ENCODE data around the gene NTRK2.

The NTRK2 gene

GRCh38 chr9:84937581-84937980, 268.1 kb downstream of the NTRK2 start:
- ChIA-PET POLR2A (no interaction called here), CTCF (interaction anchor here (1.3 to 1.6 kb wide), 3 partner anchors 14 to 240 kb away, joined by 4 to 5 read pairs (median 4); no protein-coding TSS in a partner anchor)
- DNase-seq (ENCODE audit: extremely low spot score) = no peak
- no peak for TF ChIP-seq CTCF (IDR thresholded peaks at IDR 0.05; ENCODE audit: control extremely low read depth, extremely low read depth, low read depth, missing control alignments)

GRCh38 chr9:84939774-84940173, 270.2 kb downstream of the NTRK2 start:
- TF ChIP-seq CTCF (IDR thresholded peaks at IDR 0.05; ENCODE audit: control extremely low read depth, extremely low read depth, low read depth, missing control alignments) = no peak
- POLR2A ChIA-PET = no interaction called here
- DNase-seq (ENCODE audit: extremely low spot score) = no peak
- CTCF ChIA-PET = interaction anchor here (1.1 to 1.7 kb wide), 5 partner anchors 9 to 542 kb away, joined by 3 to 5 read pairs (median 4); no protein-coding TSS in a partner anchor

GRCh38 chr9:84940294-84940693, 270.8 kb downstream of the NTRK2 start:
- CTCF ChIA-PET = interaction anchor here (1.2 to 1.7 kb wide), 3 partner anchors 8 to 543 kb away, joined by 3 to 5 read pairs (median 4); no protein-coding TSS in a partner anchor
- POLR2A ChIA-PET = no interaction called here

GRCh38 chr9:84941792-84942191, 272.3 kb downstream of the NTRK2 start:
- CTCF ChIA-PET = interaction anchor here (1.4 kb wide), 1 partner anchor 11 kb away, joined by 4 read pairs; no protein-coding TSS in a partner anchor
- POLR2A ChIA-PET = no interaction called here

More at GRCh38 chr9:84940294-84940693, 270.8 kb downstream of the NTRK2 start:
- no peak for TF ChIP-seq CTCF (IDR thresholded peaks at IDR 0.05; ENCODE audit: control extremely low read depth, extremely low read depth, low read depth, missing control alignments)
- DNase-seq (ENCODE audit: extremely low spot score) = no peak

GRCh38 chr9:84943482-84944050, 274.0 kb downstream of the NTRK2 start:
- no peak for TF ChIP-seq CTCF (IDR thresholded peaks at IDR 0.05; ENCODE audit: control extremely low read depth, extremely low read depth, low read depth, missing control alignments)
- ChIA-PET POLR2A (no interaction called here), CTCF (interaction anchor here (1.0 kb wide), 1 partner anchor 11 kb away, joined by 4 read pairs; no protein-coding TSS in a partner anchor)
- DNase-seq (ENCODE audit: extremely low spot score) = no peak

More at GRCh38 chr9:84941792-84942191, 272.3 kb downstream of the NTRK2 start:
- no peak for TF ChIP-seq CTCF (IDR thresholded peaks at IDR 0.05; ENCODE audit: control extremely low read depth, extremely low read depth, low read depth, missing control alignments)
- DNase-seq (ENCODE audit: extremely low spot score) = no peak

- ChIA-PET POLR2A (no interaction called here), CTCF (interaction anchor here (1.2 to 1.6 kb wide), 3 partner anchors 197 to 248 kb away, joined by 3 read pairs; no protein-coding TSS in a partner anchor)
- TF ChIP-seq CTCF (IDR thresholded peaks at IDR 0.05; ENCODE audit: control extremely low read depth, extremely low read depth, low read depth, missing control alignments) = no peak
Measured at GRCh38 chr9:84945878-84946538, 276.5 kb downstream of the NTRK2 start.

More at GRCh38 chr9:84945878-84946538, 276.5 kb downstream of the NTRK2 start:
- no peak for DNase-seq (ENCODE audit: extremely low spot score)

Measured in GM10248 (cell line).